Ramos (cell line): ENCODE measurements around the gene ZNF618.

ENCODE experiments used
- in situ Hi-C: fragments of 300-500 bp; cut with MboI; formaldehyde crosslinking; loops from one replicate; pipeline ENCODE4 v1.14.3; 2022; ENCODE audit warnings: low sequenced_read_pairs; ENCODE audit not compliant: unreplicated experiment

ZNF618 gene

GRCh38 chr9:113953531-113953930 lies 77.4 kb downstream of the ZNF618 start:
- in situ Hi-C loops, result no loop called here

- in situ Hi-C loops, result no loop called here
These were observed 78.5 kb downstream of the ZNF618 start for GRCh38 chr9:113954591-113954990.

- in situ Hi-C loops, result no loop called here
These were observed 79.1 kb downstream of the ZNF618 start for GRCh38 chr9:113955076-113955752.

- in situ Hi-C loops, result no loop called here
These were observed 80.8 kb downstream of the ZNF618 start for GRCh38 chr9:113956901-113957300.

GRCh38 chr9:113957351-113957750 lies 81.2 kb downstream of the ZNF618 start:
- in situ Hi-C loops, result no loop called here

GRCh38 chr9:113957821-113958341 lies 81.8 kb downstream of the ZNF618 start:
- in situ Hi-C loops, result no loop called here

- in situ Hi-C loops, result no loop called here
These were observed 82.4 kb downstream of the ZNF618 start for GRCh38 chr9:113958556-113958955.

- in situ Hi-C loops, result no loop called here
These were observed 84.7 kb downstream of the ZNF618 start for GRCh38 chr9:113960768-113961167.

- in situ Hi-C loops, result no loop called here
These were observed 86.3 kb downstream of the ZNF618 start for GRCh38 chr9:113962396-113962795.

- in situ Hi-C loops, result no loop called here
These were observed 87.0 kb downstream of the ZNF618 start for GRCh38 chr9:113963017-113963620.

- in situ Hi-C loops, result no loop called here
These were observed 87.8 kb downstream of the ZNF618 start for GRCh38 chr9:113963696-113964494.

GRCh38 chr9:113964495-113965170 lies 88.5 kb downstream of the ZNF618 start:
- in situ Hi-C loops, result no loop called here

GRCh38 chr9:113966394-113966793 lies 90.3 kb downstream of the ZNF618 start:
- in situ Hi-C loops, result no loop called here

GRCh38 chr9:113967380-113967779 lies 91.3 kb downstream of the ZNF618 start:
- in situ Hi-C loops, result no loop called here

GRCh38 chr9:113969343-113969742 lies 93.2 kb downstream of the ZNF618 start:
- in situ Hi-C loops, result no loop called here

GRCh38 chr9:113973226-113973625 lies 97.1 kb downstream of the ZNF618 start:
- in situ Hi-C loops, result no loop called here

GRCh38 chr9:113973963-113974413 lies 97.9 kb downstream of the ZNF618 start:
- in situ Hi-C loops, result no loop called here

- in situ Hi-C loops, result no loop called here
These were observed 100.8 kb downstream of the ZNF618 start for GRCh38 chr9:113976915-113977314.

- in situ Hi-C loops, result no loop called here
These were observed 102.7 kb downstream of the ZNF618 start for GRCh38 chr9:113978725-113979342.
